PC-3 (cell line): Measurements from ENCODE around the gene DPH1. TPM values are rescaled to one million over a fixed set of nuclear protein-coding genes. Genes with fewer than 3 reads are reported as not detected.

ENCODE experiments used
- ATAC-seq: fragments of 200-7000 bp; cut with Tn5 transposase; 2 replicates; pipeline ENCODE4 v1.9.1; 2020; ENCODE audit warnings: mild to moderate bottlenecking, moderate library complexity
- BruUV-seq: library from RNA; stranded (reverse); fragments of 400-500 nt; replicated peaks from 2 replicates; lab custom pipeline; 2021; lab: Mats Ljungman, UMichigan
- CTCF ChIA-PET: fragments of 300-600 bp; sonication (Branson Sonifier 250); formaldehyde crosslinking; loops from one replicate; lab custom pipeline; 2022; ENCODE audit warnings: antibody characterized with exemption; lab: Charles Lee
- POLR2A ChIA-PET: fragments of 300-600 bp; sonication (Branson Sonifier 250); formaldehyde crosslinking; loops from one replicate; lab custom pipeline; 2022; ENCODE audit warnings: antibody characterized with exemption; ENCODE audit not compliant: unreplicated experiment; lab: Charles Lee
- DNase-seq: peaks from one replicate; pipeline ENCODE4 v3.0.0-alpha.2; 2015
- H2AFZ ChIP-seq: fragments of 300-600 bp; sonication (generic); 2 replicates; pipeline ENCODE4 v1.6.0; 2016; ENCODE audit warnings: antibody characterized with exemption, low read length
- H3F3A ChIP-seq: fragments of 300-600 bp; sonication (generic); one replicate; pipeline ENCODE4 v1.6.0; 2017; ENCODE audit warnings: antibody characterized with exemption, low read length, control low read depth, mild to moderate bottlenecking; ENCODE audit not compliant: unreplicated experiment
- H3K27ac ChIP-seq: fragments of 300-600 bp; sonication (generic); 2 replicates; pipeline ENCODE4 v1.5.1; 2016; ENCODE audit warnings: mild to moderate bottlenecking, low read length
- H3K27me3 ChIP-seq: fragments of 300-600 bp; sonication (generic); 2 replicates; pipeline ENCODE4 v1.6.1; 2016; ENCODE audit warnings: low read length, mixed read lengths
- H3K36me3 ChIP-seq: fragments of 300-600 bp; sonication (generic); 2 replicates; pipeline ENCODE4 v1.6.1; 2016; ENCODE audit warnings: low read depth, mixed run types, low read length, mixed read lengths
- H3K4me1 ChIP-seq: fragments of 300-600 bp; sonication (generic); 2 replicates; pipeline ENCODE4 v1.5.1; 2016; ENCODE audit warnings: low read length; ENCODE audit not compliant: insufficient read depth
- H3K4me2 ChIP-seq: fragments of 300-600 bp; sonication (generic); 2 replicates; pipeline ENCODE4 v1.6.0; 2016; ENCODE audit warnings: low read length
- H3K4me3 ChIP-seq: fragments of 300-600 bp; sonication (generic); 2 replicates; pipeline ENCODE4 v1.5.1; 2016; ENCODE audit warnings: mild to moderate bottlenecking, low read length, mixed read lengths
- H3K79me2 ChIP-seq: fragments of 300-600 bp; sonication (generic); 2 replicates; pipeline ENCODE4 v1.6.1; 2017; ENCODE audit warnings: low read length, mixed read lengths
- H3K9ac ChIP-seq: fragments of 300-600 bp; sonication (generic); 2 replicates; pipeline ENCODE4 v1.6.0; 2016; ENCODE audit warnings: mild to moderate bottlenecking, low read length
- H3K9me2 ChIP-seq: fragments of 300-600 bp; sonication (generic); replicated peaks from 2 replicates; pipeline ENCODE4 v1.6.1; 2016; ENCODE audit warnings: mixed run types, low read length, mixed read lengths
- H3K9me3 ChIP-seq: fragments of 300-600 bp; sonication (generic); 2 replicates; pipeline ENCODE4 v1.6.1; 2016; ENCODE audit warnings: low read length, mixed read lengths
- H4K20me1 ChIP-seq: fragments of 300-600 bp; sonication (generic); 2 replicates; pipeline ENCODE4 v1.6.1; 2016; ENCODE audit warnings: low read length, mixed read lengths
- EZH2 ChIP-seq: fragments of 300-600 bp; sonication (generic); IDR thresholded peaks from one replicate; pipeline ENCODE4 v1.6.1; 2017; ENCODE audit warnings: antibody characterized with exemption, mild to moderate bottlenecking, low read length; ENCODE audit not compliant: unreplicated experiment
- EZH2phosphoT487 ChIP-seq: fragments of 300-600 bp; sonication (generic); IDR thresholded peaks from 2 replicates; pipeline ENCODE4 v1.6.1; 2018; ENCODE audit warnings: mild to moderate bottlenecking, antibody characterized with exemption, low read length, borderline replicate concordance
- intact Hi-C: fragments of 100-400 bp; cut with micrococcal nuclease; formaldehyde crosslinking; loops from 2 replicates; pipeline ENCODE4 v1.9.0; 2023
- total RNA-seq: library from RNA; depleted of rRNA; stranded (reverse); fragments of >200 nt; gene quantifications from 2 replicates; pipeline ENCODE4 v1.2.3, GENCODE V29; 2014
- TF ChIP-seq, protein P1 (sequence below): fragments of 300-600 bp; sonication (generic); conservative IDR thresholded peaks from 2 replicates; pipeline ENCODE4 v1.5.1; 2017; ENCODE audit warnings: antibody characterized with exemption, low read depth, mild to moderate bottlenecking, low read length

Gene DPH1
- total RNA-seq, 1 experiment from 2014 or later, result 47.9 TPM

- BruUV-seq, result no TSS peak
- no peaks in the 10 kb centered on the region for H4K20me1 ChIP-seq
- no peak overlapping the region for H3K9ac ChIP-seq
- ATAC-seq (no peak), DNase-seq (no peak)
- ChIA-PET CTCF (no interaction called here), POLR2A (no interaction called here)
- H3K4me2 ChIP-seq, result no peak overlapping the region
- intact Hi-C loops, result no loop called here
- no peak overlapping the region for H2AFZ ChIP-seq
- no peaks in the 10 kb centered on the region for H3K9me2 ChIP-seq
- H3K36me3 ChIP-seq, result no peaks in the 10 kb centered on the region
- H3F3A ChIP-seq, result no peaks in the 10 kb centered on the region
- H3K79me2 ChIP-seq, result no peaks in the 10 kb centered on the region
- H3K27me3 ChIP-seq, result no peaks in the 10 kb centered on the region
- no peak overlapping the region for H3K4me3 ChIP-seq
- peaks cover 7% of the 10 kb centered on the region for H3K4me1 ChIP-seq
- H3K27ac ChIP-seq, result no peak overlapping the region
- H3K9me3 ChIP-seq, result no peaks in the 10 kb centered on the region
- TF ChIP-seq EZH2 (no peak), EZH2phosphoT487 (no peak)
- TF ChIP-seq, protein P1, sequence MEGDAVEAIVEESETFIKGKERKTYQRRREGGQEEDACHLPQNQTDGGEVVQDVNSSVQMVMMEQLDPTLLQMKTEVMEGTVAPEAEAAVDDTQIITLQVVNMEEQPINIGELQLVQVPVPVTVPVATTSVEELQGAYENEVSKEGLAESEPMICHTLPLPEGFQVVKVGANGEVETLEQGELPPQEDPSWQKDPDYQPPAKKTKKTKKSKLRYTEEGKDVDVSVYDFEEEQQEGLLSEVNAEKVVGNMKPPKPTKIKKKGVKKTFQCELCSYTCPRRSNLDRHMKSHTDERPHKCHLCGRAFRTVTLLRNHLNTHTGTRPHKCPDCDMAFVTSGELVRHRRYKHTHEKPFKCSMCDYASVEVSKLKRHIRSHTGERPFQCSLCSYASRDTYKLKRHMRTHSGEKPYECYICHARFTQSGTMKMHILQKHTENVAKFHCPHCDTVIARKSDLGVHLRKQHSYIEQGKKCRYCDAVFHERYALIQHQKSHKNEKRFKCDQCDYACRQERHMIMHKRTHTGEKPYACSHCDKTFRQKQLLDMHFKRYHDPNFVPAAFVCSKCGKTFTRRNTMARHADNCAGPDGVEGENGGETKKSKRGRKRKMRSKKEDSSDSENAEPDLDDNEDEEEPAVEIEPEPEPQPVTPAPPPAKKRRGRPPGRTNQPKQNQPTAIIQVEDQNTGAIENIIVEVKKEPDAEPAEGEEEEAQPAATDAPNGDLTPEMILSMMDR, result no peak
Observed at GRCh38 chr17:2057175-2057759, 27.3 kb downstream of the DPH1 start.

DNA sequence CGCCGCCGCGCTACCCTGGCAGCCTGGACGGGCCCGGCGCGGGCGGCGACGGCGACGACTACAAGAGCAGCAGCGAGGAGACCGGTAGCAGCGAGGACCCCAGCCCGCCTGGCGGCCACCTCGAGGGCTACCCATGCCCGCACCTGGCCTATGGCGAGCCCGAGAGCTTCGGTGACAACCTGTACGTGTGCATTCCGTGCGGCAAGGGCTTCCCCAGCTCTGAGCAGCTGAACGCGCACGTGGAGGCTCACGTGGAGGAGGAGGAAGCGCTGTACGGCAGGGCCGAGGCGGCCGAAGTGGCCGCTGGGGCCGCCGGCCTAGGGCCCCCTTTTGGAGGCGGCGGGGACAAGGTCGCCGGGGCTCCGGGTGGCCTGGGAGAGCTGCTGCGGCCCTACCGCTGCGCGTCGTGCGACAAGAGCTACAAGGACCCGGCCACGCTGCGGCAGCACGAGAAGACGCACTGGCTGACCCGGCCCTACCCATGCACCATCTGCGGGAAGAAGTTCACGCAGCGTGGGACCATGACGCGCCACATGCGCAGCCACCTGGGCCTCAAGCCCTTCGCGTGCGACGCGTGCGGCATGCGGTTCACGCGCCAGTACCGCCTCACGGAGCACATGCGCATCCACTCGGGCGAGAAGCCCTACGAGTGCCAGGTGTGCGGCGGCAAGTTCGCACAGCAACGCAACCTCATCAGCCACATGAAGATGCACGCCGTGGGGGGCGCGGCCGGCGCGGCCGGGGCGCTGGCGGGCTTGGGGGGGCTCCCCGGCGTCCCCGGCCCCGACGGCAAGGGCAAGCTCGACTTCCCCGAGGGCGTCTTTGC, 28.0 kb downstream of the DPH1 start:
- H2AFZ ChIP-seq, result no peak overlapping the region
- ATAC-seq (no peak), DNase-seq (no peak)
- CTCF ChIA-PET, result interaction anchor here (0.6 kb wide), 1 partner anchor 210 kb away, joined by 3 read pairs; no protein-coding TSS in a partner anchor
- H3K27ac ChIP-seq, result no peak overlapping the region
- H3K9me3 ChIP-seq, result no peaks in the 10 kb centered on the region
- H3K4me3 ChIP-seq, result no peak overlapping the region
- H3F3A ChIP-seq, result no peaks in the 10 kb centered on the region
- intact Hi-C loops, result no loop called here
- H3K79me2 ChIP-seq, result no peaks in the 10 kb centered on the region
- no peaks in the 10 kb centered on the region for H3K27me3 ChIP-seq
- no peak overlapping the region for H3K4me2 ChIP-seq
- H3K9me2 ChIP-seq, result no peaks in the 10 kb centered on the region
- no peaks in the 10 kb centered on the region for H4K20me1 ChIP-seq
- BruUV-seq, result no TSS peak
- H3K4me1 ChIP-seq, result peaks cover 7% of the 10 kb centered on the region
- no peak for TF ChIP-seq EZH2
- TF ChIP-seq, protein P1, result no peak
- no peak for TF ChIP-seq EZH2phosphoT487
- H3K9ac ChIP-seq, result no peak overlapping the region
- POLR2A ChIA-PET, result no interaction called here
- no peaks in the 10 kb centered on the region for H3K36me3 ChIP-seq
